Neuronal stem cell (in vitro differentiated cells): ENCODE results near the gene CAMTA1.

Experiments
- DNase-seq: peaks from one replicate; pipeline ENCODE4 v3.0.0-alpha.2; 2013; ENCODE audit warnings: low spot score
- H2AFZ ChIP-seq: one replicate; pipeline ENCODE4 v1.6.1; 2013; ENCODE audit warnings: mild to moderate bottlenecking, low read length, inconsistent platforms
- H2AK5ac ChIP-seq: 2 replicates; pipeline ENCODE4 v1.6.1; 2013; ENCODE audit warnings: low read depth, mild to moderate bottlenecking, inconsistent platforms, low read length, moderate library complexity, mixed read lengths
- H2BK120ac ChIP-seq: 2 replicates; pipeline ENCODE4 v1.6.1; 2013; ENCODE audit warnings: low read depth, mild to moderate bottlenecking, inconsistent platforms, low read length, moderate library complexity, mixed read lengths
- H2BK12ac ChIP-seq: one replicate; pipeline ENCODE4 v1.6.1; 2013; ENCODE audit warnings: low read length, inconsistent platforms
- H2BK15ac ChIP-seq: 2 replicates; pipeline ENCODE4 v1.6.1; 2013; ENCODE audit warnings: mild to moderate bottlenecking, low read length, inconsistent platforms, mixed read lengths
- H2BK5ac ChIP-seq: one replicate; pipeline ENCODE4 v1.6.1; 2013; ENCODE audit warnings: inconsistent platforms, mild to moderate bottlenecking, low read length, moderate library complexity
- H3K14ac ChIP-seq: one replicate; pipeline ENCODE4 v1.6.1; 2013; ENCODE audit warnings: low read length, inconsistent platforms
- H3K18ac ChIP-seq: 2 replicates; pipeline ENCODE4 v1.6.1; 2013; ENCODE audit warnings: low read length, inconsistent platforms
- H3K23ac ChIP-seq: 2 replicates; pipeline ENCODE4 v1.6.1; 2013; ENCODE audit warnings: low read depth, mild to moderate bottlenecking, mixed read lengths, low read length, inconsistent platforms; ENCODE audit not compliant: poor library complexity
- H3K27ac ChIP-seq: replicated peaks from 3 replicates; pipeline ENCODE4 v1.5.1; 2013; ENCODE audit warnings: low read length, inconsistent platforms
- H3K27me3 ChIP-seq, 3 experiments: 2 replicates each; pipeline ENCODE4 v1.6.1; 2013; ENCODE audit warnings: low read length in 3 of 3, mild to moderate bottlenecking in 2 of 3, inconsistent platforms in 1 of 3, low read depth in 1 of 3, mixed read lengths in 1 of 3, moderate library complexity in 1 of 3; ENCODE audit not compliant: control insufficient read depth in 3 of 3, insufficient read depth in 3 of 3
- H3K36me3 ChIP-seq, 2 donors: replicated peaks in 1 of 2; 2 replicates each; pipeline ENCODE4 v1.6.1; 2013; ENCODE audit warnings: low read length in 2 of 2; ENCODE audit not compliant: control insufficient read depth in 2 of 2, insufficient read depth in 2 of 2
- H3K4ac ChIP-seq: 2 replicates; pipeline ENCODE4 v1.6.1; 2013; ENCODE audit warnings: inconsistent platforms, mild to moderate bottlenecking, low read length, moderate library complexity
- H3K4me1 ChIP-seq, 2 donors: 1 replicate in 1 of 2; 2 replicates in 1 of 2; pipeline ENCODE4 v1.6.1; 2013; ENCODE audit warnings: low read length in 2 of 2, low read depth in 1 of 2; ENCODE audit not compliant: control insufficient read depth in 2 of 2, insufficient read depth in 1 of 2
- H3K4me2 ChIP-seq: one replicate; pipeline ENCODE4 v1.6.1; 2013; ENCODE audit warnings: mild to moderate bottlenecking, low read length, inconsistent platforms; ENCODE audit not compliant: insufficient read depth, poor library complexity, severe bottlenecking
- H3K4me3 ChIP-seq, 2 donors: 2 replicates each; pipeline ENCODE4 v1.5.1; 2013; ENCODE audit warnings: low read length in 2 of 2, mild to moderate bottlenecking in 2 of 2, inconsistent platforms in 1 of 2, moderate library complexity in 1 of 2
- H3K79me1 ChIP-seq: one replicate; pipeline ENCODE4 v1.6.1; 2013; ENCODE audit warnings: low read depth, mild to moderate bottlenecking, inconsistent platforms, low read length, moderate library complexity
- H3K9ac ChIP-seq: one replicate; pipeline ENCODE4 v1.6.1; 2013; ENCODE audit warnings: mild to moderate bottlenecking, low read depth, low read length, inconsistent platforms; ENCODE audit not compliant: poor library complexity
- H3K9me3 ChIP-seq, 2 donors: replicated peaks in 1 of 2; 2 replicates each; pipeline versions ENCODE3 to v1.6.1; 2013; ENCODE audit warnings: low read length in 2 of 2, mild to moderate bottlenecking in 2 of 2, inconsistent platforms in 1 of 2, low read depth in 1 of 2, mixed read lengths in 1 of 2, moderate library complexity in 1 of 2; ENCODE audit not compliant: control insufficient read depth in 2 of 2, insufficient read depth in 1 of 2
- H4K8ac ChIP-seq: one replicate; pipeline ENCODE4 v1.6.1; 2013; ENCODE audit warnings: low read depth, mild to moderate bottlenecking, inconsistent platforms, low read length, moderate library complexity
- H4K91ac ChIP-seq: one replicate; pipeline ENCODE4 v1.6.1; 2013; ENCODE audit warnings: low read length, low read depth, mild to moderate bottlenecking, inconsistent platforms; ENCODE audit not compliant: poor library complexity
- WGBS, 2 donors: extraction: QIAGEN DNeasy Blood & Tissue Kit; methylation state at CpG; one replicate each; pipeline ENCODE4 v1.1.7; 2013; ENCODE audit warnings: missing lambda C conversion rate in 2 of 2, mixed read lengths in 1 of 2; ENCODE audit not compliant: insufficient read length in 2 of 2, insufficient replicate concordance in 1 of 2; ENCODE audit errors: extremely low coverage in 2 of 2; 5-methylcytosine and 5-hydroxymethylcytosine counted together

Gene CAMTA1

DNA sequence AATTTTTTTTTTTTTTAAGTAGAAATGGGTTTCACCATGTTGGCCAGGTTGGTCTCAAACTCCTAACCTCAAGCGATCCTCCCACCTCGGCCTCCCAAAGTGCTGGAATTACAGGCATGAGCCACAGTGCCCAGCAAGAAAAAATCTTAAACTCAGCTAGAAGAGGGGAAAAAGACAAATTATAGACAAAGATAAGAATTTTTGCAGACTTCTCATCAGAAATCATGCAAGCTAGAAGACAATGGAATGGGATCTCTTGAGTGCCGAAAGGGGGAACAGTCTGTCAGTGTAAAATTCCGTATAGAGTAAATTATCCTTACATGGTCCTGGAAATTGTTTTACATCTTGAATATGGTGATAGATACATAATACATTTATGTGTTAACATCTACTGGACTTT, 294.4 kb downstream of the CAMTA1 start:
- Histone ChIP-seq H3K9ac (no peak overlapping the region), H3K18ac (no peak overlapping the region), H3K4me1 (no peaks in the 10 kb centered on the region), H2AK5ac (no peak overlapping the region), H3K4me3 (no peak overlapping the region), H2BK12ac (no peak overlapping the region), H3K23ac (no peak overlapping the region), H3K79me1 (no peaks in the 10 kb centered on the region), H3K27ac (no peak overlapping the region), H2BK15ac (no peak overlapping the region), H3K9me3 (peaks cover 0 to 2% of the 10 kb centered on the region in 2 donors), H3K36me3 (no peaks in the 10 kb centered on the region), H4K91ac (no peak overlapping the region), H4K8ac (no peak overlapping the region), H3K4me2 (no peak overlapping the region), H2AFZ (no peak overlapping the region), H3K27me3 (no peaks in the 10 kb centered on the region), H3K4ac (no peak overlapping the region), H2BK5ac (no peak overlapping the region), H3K14ac (no peak overlapping the region), H2BK120ac (no peak overlapping the region)
- DNase-seq, result no peak
- no CpG with 5 or more reads among the region's 4 CpGs for WGBS, 2 donors

DNA sequence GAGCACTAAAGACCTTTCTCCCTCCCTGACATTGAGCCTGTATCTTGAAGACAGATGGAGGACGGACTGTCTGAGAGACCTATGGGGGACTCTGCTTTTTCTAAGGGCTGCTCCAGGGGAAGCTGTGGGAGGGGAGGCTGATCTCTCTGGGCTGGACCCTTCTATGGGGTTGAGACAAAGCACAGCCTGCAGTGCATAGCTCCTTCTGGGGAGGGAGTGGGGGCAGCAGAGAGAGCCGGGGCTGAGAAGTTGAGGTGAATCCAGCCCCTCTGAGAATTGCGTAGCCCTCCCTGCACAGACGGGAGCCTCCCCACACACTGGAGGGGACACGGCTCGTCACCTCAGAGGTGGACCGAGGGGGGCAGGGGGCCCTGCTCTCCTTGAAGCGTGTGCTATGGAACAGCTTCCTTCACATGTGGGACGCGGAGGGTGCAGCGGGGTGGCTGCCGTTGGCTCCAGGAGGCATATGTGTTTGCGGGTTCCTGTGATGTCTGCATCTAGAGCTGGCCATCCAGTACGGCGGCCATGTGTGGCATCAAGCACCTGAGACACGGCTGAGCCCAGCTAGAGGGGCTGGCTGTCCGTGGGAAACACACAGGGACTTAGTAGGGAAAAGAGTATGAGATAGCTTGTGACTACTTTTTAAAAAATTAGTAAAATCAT, 299.1 kb downstream of the CAMTA1 start:
- Histone ChIP-seq H3K9ac (no peak overlapping the region), H3K36me3 (no peaks in the 10 kb centered on the region), H2BK15ac (no peak overlapping the region), H3K79me1 (no peaks in the 10 kb centered on the region), H4K91ac (no peak overlapping the region), H3K27me3 (peaks cover 0 to 2% (median 0%) of the 10 kb centered on the region in 3 experiments), H2BK120ac (no peak overlapping the region), H4K8ac (peak overlapping the region; percentile 45), H3K4me1 (no peaks in the 10 kb centered on the region), H3K9me3 (peaks cover 0 to 2% of the 10 kb centered on the region in 2 donors), H2BK5ac (no peak overlapping the region), H3K18ac (peak overlapping the region; percentile 38), H3K14ac (no peak overlapping the region), H2AK5ac (no peak overlapping the region), H3K4ac (no peak overlapping the region), H2AFZ (no peak overlapping the region), H3K4me2 (no peak overlapping the region), H3K23ac (peak overlapping the region; percentile 62), H3K4me3 (peak overlapping the region in 1 of 2 donors; percentile 51), H2BK12ac (peak overlapping the region; percentile 3), H3K27ac (no peak overlapping the region)
- no CpG with 5 or more reads among the region's 17 CpGs for WGBS, 2 donors
- DNase-seq, result no peak

- H3K4me3 ChIP-seq, result no peak overlapping the region
- no peak overlapping the region for H2BK120ac ChIP-seq
- no peak overlapping the region for H2BK15ac ChIP-seq
- H2BK5ac ChIP-seq, result no peak overlapping the region
- peak overlapping the region; percentile 27 for H2BK12ac ChIP-seq
- H3K79me1 ChIP-seq, result no peaks in the 10 kb centered on the region
- no peak overlapping the region for H2AFZ ChIP-seq
- H3K4ac ChIP-seq, result no peak overlapping the region
- H3K9me3 ChIP-seq, result peaks cover 0 to 2% of the 10 kb centered on the region in 2 donors
- H3K36me3 ChIP-seq, result no peaks in the 10 kb centered on the region
- no peak overlapping the region for H3K27ac ChIP-seq
- H3K4me2 ChIP-seq, result no peak overlapping the region
- no peak overlapping the region for H2AK5ac ChIP-seq
- DNase-seq, result no peak
- no peak overlapping the region for H3K18ac ChIP-seq
- peaks cover 0 to 8% (median 0%) of the 10 kb centered on the region in 3 experiments for H3K27me3 ChIP-seq
- H4K91ac ChIP-seq, result no peak overlapping the region
- no peak overlapping the region for H4K8ac ChIP-seq
- WGBS, 2 donors, result no CpG with 5 or more reads among the region's 6 CpGs
- H3K4me1 ChIP-seq, result no peaks in the 10 kb centered on the region
- H3K14ac ChIP-seq, result no peak overlapping the region
- H3K9ac ChIP-seq, result peak overlapping the region; percentile 47
- no peak overlapping the region for H3K23ac ChIP-seq
These were observed 300.3 kb downstream of the CAMTA1 start for GRCh38 chr1:7085521-7085920.

DNA sequence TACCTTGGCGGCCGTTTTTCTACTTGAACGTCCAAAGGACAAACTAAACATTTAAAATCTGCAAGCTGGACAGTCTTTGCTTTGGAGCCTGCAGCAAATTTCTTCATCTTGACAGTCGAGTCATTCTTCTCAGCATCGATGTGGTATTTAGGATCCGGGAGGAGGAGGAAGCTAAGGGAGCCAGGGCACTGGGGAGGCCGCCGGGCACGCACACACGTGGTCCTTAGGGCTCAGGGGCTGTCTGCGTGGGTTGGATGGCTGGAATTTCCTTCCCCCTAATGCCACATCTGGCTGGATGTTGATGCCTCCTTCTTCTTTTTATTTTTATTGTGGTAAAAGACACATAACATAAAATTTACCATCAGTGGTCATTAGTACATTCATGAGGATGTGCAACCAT, 300.9 kb downstream of the CAMTA1 start:
- Histone ChIP-seq H2BK120ac (no peak overlapping the region), H3K14ac (no peak overlapping the region), H3K27me3 (peaks cover 0 to 8% (median 0%) of the 10 kb centered on the region in 3 experiments), H4K91ac (no peak overlapping the region), H3K4me1 (no peaks in the 10 kb centered on the region), H3K4me3 (no peak overlapping the region), H3K4ac (no peak overlapping the region), H3K27ac (no peak overlapping the region), H3K9ac (no peak overlapping the region), H2BK12ac (no peak overlapping the region), H3K23ac (no peak overlapping the region), H3K18ac (no peak overlapping the region), H4K8ac (no peak overlapping the region), H3K36me3 (no peaks in the 10 kb centered on the region), H2AK5ac (no peak overlapping the region), H3K9me3 (no peaks in the 10 kb centered on the region), H2BK5ac (no peak overlapping the region), H3K79me1 (no peaks in the 10 kb centered on the region), H3K4me2 (no peak overlapping the region), H2AFZ (no peak overlapping the region), H2BK15ac (no peak overlapping the region)
- WGBS, 2 donors, result no CpG with 5 or more reads among the region's 11 CpGs
- no peak for DNase-seq
